SW 1271 (cell line): ENCODE results near the gene FAR2.

ENCODE experiments used
- DNase-seq, 2 experiments: peaks; one replicate each; lab custom pipeline; 2025; lab: John Stamatoyannopoulos, UW

FAR2 gene

DNA sequence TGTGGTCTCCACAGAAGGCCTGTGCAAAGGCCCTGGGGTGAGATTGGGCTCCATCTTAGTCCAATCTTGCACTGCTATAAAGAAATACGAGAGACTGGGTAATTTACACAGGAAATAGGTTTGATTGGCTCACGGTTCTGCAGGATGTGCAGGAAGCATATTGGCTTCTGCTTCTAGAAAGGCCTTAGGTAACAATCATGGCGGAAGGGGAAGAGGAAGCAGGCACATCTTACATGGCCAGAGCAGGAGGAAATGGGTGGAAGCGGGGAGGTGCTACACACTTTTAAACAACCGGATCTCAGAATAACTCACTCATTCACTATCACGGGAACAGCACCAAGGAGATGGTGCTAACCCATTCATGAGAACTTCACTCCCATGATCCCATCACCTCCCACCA, 55.4 kb downstream of the FAR2 start:
- DNase-seq: no peak

DNA sequence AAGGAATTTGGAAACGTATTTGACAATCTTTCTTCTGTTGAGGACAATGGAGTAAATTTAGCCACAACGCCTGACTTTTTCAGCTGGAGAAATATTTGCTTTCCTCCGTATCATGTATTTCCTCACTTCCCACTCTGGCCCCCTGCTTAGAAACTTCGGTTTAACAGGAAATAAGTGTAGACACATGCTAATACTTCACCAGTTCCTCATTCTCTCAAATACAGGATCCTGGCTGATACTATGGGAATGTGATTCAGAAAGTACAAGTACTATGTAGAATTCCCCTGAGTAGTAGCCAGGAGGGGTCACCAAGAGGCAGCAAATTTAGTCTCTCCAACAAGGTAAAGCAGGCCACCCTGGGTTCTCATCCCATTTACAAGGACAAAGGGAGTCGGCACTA, 58.0 kb downstream of the FAR2 start:
- DNase-seq: no peak

DNA sequence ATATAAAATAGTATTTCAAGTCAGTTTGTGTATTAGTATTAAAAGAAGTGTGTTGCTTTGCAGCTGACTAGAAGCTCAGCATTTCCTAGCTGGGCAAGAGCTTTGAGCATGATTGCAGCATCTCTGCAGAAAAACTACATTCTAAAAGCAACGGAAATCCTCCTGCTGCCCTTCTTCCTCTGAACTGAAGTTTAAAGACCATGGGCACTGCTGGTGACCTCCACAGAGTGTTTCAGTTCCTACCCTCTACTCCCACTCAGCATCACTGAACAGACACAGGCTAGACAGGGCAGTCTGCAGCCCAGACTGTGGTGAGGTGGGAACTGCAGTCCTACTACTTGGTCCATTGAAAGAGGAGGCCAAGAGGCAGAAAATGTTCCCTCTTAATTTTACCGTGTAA, 59.0 kb downstream of the FAR2 start:
- no peak for DNase-seq

DNA sequence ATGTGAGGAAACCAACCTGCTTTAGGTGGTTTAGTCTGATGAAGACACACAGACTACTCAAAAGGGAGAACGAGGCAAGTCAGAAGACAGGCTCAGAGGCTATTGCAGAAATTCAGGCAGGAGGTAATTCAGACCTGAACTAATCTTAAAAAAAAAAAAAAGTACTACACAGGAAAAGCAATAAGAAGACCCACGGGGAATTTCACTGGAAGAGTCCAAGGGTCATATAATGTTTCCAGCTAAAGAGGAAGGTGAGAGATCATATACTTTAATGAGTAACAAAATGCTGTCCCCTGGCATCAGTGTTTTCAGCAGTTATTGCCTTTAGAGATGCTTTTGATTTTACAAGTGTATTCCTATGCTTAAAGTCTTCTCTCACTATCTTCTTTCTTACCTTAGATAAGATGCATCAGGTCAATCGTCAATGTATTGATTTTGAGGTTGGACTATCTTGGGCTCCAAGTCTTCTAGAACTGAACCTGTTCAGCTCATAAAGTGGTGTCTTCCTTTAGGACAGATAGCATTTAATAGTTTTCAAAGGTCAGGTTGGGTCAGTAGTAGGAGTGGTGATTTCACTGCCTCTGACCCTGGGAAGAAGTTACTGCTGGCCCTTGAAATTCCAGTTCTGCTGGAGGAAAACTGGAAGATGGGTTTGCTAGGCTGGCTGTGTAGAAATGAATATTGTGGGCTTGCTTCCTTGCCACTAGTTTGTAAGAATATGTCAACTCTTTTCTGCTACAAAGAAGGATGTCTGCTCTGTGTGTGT, 60.0 kb downstream of the FAR2 start:
- no peak for DNase-seq

DNA sequence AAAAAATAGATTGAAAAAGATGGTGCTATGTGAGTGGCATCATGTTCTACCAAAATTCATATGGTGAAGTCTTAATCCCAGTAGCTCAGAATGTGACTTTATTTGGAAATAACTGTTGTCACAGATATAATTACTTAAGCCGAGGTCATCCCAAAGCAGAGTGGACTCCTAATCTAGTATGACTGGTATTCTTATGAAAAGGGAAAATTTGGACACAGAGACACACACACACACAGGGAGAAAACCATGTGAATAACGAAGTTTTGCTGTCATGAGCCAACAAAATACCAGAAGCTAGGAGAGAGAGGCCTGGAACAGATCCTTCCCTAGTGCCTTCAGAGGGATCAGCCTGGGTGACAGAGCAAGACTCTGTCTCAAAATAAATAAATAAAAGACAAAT, 62.6 kb downstream of the FAR2 start:
- no peak for DNase-seq

DNA sequence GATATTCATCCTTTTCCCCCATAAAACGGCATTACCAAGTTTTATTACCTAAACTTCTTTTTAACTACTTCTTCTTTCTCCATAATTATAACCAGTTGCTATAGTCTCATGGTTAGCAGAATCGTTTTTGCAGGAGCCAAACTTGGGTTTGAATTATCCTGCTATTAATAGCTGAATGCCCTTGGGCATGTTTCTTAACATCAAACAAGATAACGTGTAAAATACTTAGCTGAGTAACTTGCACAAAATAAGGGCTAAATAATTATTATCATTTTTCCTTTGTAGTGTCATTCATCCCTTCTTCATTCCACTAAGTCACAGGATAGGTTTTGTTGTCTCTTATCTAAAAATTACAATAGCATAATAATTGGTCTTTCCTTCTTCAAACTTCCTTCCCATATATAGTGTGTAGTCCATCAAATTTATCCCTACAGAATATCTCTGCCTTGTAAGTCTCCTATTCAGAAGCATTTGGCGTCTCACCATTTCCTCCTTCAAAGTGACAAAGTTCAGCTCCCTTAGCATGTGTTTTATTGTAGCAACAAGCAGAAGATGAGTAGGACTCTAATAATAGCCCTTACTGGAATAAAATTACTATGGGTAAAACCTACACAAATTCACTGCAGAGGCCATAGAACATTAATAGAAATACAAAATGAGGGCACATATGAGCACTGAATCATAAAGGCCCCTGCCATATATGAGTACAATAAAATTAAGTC, 63.8 kb downstream of the FAR2 start:
- DNase-seq: no peak

DNA sequence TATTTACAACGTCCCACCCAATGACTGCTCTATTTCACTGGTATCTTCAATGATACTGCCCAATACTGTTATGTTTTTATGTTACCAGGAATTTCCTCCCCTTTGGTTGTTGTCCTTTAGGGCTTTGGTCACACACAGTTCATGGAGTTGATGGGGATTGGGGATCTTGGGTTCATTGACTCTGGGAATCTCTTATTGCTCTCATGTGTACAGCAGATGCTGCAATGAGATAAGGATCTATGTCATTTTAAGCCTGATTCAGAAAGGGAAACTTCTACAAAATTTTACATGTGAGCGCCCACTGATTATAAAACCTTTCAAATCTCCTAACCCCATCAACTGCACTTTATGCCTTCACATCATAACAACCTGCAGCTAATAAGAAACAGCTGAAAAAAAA, 67.2 kb downstream of the FAR2 start:
- no peak for DNase-seq

DNA sequence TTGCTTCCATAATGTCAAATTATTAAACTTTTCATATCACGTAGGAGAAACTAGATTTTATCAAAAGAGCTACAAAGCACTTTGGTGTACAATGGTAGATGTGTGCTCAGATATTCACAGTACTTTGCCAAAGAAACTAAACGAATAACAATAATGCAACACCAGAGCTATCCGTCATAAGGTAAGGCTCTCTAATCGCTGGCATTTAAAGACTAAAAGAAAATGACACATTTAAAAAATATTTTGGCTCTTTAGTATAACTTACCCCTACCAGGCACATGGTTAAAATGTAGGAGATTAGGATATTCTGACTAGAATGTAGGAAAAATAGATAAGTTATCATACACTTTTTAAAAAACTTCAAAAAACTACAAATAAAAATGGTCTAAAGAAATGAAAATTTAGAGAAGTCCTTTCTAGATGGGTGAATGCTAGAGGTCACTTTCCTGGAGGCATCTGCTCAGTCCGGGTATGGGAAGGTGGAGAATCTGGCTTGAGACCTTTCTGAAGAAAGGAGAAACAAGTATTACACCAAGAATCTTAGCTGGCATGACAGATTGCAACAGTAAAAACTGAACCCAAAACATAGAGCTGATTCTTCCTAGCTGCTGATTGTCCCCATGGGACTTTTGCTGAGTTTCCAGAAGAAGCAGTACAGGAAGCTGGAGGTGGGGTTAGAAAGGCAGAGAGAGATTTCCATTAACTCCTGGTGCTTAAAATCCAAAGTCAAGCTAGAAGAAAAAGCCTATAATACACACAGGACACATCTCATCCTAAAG, 67.9 kb downstream of the FAR2 start:
- DNase-seq: no peak

DNA sequence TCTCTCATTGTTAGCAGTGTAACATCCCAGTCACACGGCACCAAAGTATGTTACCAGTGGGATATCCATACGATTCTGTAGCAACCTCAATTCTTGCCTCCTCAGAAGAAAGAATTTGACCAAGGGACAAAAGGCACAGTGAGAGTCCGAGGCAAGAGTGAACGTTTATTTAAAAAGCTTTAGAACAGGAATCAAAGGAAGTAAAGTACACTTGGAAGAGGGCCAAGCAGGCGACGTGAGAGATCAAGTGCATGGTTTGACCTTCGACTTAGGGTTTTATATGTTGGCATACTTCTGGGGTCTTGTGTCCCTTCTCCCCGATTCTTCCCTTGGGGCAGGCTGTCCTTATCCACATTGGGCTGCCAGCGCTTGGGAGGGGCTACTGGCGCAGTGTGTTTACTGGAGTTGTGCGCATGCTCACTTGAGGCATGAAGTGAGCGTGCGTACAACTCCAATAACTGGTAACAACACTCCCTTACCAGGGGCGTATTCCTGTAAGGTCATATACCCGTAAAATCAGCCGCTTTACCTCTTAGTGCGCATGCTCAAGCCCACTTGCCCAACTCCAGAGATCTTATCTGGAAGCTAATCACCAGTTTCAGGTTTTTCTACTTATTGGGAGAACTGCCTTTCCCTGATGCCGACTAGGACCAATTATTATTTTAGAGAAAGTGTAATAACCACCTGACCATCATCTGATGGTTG, 71.7 kb downstream of the FAR2 start:
- no peak for DNase-seq

DNA sequence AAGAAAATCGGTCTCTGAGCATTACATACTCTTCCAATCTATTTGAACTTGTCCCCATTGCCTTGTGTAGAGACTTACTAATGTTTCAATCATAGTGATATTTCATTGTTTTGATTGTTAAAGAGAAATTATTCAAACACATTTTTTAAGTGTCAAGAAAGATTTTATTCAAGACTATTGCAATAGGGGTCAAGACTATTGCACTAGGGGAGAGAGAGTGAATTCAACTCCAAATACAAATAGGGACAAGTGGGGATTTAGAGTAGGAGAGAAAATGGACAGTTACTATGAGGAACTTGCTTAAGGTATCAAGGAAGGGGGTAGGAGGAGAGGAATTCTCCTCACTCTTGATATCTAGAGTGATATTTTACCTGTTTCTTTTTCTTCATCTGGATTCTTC, 73.1 kb downstream of the FAR2 start:
- no peak for DNase-seq

DNA sequence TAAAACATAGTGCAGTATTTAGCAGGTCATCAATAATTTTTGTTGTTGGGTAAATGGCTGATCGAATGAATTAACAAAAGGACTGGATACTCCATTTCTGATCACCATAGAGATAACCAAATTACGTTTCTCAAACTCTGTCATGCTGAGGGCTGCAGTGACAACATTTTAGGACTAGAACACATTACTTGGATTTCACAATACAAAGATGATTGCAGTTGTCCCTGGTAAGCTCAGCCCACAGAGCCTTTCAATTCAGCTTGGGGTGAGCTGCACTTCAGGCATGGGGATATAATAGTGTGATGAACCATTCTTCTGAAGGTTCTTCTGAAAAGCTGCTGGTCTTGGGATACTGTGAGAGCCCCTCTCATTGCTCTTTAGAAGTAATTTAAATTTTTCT, 74.3 kb downstream of the FAR2 start:
- no peak for DNase-seq

DNA sequence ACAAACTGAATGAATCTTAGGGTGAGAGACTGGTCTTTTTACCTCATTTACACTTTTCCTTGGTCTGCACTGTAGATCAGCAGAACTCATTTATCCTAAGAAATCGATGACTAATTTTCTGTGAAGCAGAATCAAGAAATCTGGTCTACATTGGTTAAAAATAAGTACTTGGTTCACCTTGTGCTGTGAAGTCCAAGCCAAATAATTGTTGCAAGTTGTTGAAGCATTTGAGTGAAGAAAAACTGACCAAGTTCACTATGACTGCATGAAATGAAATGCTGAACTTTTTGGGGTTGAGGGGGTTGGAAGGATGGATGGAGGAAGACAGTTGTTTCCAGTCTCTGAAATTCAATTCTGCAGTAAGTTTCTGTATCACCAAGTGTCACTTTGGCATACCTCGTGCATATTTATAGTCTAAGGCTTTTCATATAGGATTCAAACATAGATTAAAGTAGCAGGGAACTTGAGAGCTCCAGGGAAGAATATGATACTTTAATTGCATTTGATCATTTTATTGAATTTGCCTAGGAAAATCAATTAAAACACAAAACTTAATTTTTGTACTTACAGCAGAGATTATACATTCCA, 75.0 kb downstream of the FAR2 start:
- DNase-seq: no peak

DNA sequence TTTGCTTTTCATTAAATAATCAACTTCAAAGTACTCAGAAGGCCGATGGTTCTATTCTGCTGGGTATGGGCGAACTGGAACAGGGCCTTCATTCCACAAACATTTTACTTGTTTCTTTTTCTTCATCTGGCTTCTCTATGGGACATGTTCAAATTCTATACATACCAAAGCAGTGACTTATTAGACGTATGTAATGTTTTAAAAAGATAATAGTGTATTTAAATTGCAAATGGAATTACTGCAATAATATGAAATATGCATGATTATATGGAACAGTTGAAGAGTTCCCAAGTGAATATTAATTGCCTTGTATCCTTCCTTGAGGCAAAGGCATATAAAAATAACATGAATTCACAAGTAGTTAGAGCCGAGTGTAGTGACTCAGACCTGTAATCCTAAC, 75.5 kb downstream of the FAR2 start:
- DNase-seq: no peak

DNA sequence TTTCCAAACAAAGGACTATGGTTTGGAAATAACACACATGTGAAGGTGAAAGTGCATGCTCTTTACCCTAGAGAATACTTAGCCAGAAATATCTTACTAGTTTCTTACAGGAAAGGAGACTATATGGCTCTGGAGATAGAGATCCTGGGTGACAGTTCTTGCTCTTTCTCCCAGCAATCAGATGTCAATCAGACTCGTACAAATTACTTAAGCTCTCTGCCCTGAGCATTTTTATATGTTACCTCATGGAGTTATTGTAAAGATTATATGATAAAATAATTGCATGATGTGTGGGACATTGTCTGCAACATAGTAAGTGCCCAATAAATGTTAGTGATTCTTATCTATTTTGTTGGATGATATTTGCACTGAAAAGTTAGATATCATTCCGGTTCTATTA, 76.8 kb downstream of the FAR2 start:
- no peak for DNase-seq

DNA sequence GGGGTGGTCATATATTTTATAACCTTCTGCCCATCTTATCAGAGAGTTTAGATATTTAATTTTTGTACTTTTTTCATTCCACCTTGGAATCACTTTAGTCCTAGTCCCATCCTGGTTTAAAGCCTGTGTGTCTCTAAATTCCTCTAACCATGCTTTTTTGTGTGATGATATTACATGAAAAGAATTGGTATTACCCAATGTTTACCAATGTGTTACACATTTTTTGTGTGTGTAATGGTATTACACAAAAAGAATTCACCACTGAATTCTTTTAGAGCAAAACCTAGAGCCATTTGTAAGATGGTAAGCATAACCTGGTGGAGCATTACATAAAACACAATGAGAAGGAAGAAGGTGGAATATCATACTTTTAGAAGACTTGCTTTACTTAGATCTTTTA, 77.5 kb downstream of the FAR2 start:
- DNase-seq: no peak

DNA sequence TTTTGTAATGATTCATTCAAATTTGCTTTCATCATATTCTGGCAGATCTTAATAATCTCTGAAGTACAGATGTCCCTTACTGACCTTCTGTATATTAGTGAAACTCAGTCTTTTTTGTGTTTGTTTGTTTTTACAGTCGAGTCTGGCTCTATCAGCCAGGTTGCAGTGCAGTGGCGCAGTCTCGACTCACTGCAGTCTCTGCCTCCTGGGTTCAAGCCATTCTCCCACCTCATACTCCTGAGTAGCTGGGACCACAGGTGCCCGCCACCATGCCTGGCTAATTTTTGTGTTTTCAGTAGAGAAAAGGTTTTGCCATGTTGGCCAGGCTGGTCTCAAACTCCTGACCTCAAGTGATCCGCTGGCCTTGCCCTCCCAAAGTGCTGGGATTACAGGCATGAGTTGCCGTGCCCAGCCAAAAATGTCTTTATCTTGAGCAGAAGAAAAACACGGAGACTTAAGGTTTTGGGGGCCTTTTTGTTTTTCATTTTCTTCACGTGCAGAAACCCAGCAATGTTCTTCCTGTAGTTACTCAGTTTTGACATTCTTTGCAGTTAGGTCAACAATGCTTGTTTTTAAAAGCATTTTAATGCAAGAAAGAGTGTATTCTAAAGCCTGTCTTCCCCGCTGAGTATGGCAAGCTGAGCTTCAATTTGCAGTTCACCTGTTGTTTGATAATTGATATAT, 79.5 kb downstream of the FAR2 start:
- no peak for DNase-seq

DNA sequence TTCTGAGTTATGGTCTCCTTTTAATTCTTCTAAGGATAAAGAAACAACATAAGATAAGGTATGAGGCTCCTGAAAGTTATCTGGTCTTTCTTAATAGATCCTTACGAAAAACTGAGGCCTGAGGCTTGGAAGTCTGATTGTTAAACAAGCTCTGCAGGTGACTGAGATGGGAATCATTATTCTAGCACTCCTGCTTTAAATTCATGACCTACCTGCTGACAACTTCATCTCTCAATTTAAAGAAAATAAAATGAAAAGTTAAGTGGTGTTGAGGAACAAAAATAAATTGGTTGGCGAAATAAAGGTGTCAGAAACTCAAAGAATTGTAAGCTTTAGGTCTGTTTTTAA, 80.1 kb downstream of the FAR2 start:
- DNase-seq: no peak

DNA sequence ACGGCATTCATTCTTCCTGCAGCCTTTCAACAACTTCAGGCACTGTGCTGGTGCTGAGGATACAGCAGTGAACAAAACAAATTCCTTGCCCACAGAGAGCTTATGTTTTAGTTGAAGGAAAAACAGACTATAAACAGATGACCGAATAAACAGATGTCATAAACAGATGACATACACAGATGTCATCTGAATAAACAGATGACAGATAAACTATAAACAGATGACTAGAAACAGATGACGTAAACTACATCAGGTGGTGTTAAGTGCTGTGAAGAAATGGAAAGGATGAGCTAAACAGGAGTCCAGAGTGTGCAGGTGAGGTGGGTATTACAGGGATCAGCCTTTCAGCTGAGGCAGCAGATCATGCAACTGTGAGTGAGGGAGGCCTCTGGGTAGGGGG, 80.9 kb downstream of the FAR2 start:
- DNase-seq: no peak

DNA sequence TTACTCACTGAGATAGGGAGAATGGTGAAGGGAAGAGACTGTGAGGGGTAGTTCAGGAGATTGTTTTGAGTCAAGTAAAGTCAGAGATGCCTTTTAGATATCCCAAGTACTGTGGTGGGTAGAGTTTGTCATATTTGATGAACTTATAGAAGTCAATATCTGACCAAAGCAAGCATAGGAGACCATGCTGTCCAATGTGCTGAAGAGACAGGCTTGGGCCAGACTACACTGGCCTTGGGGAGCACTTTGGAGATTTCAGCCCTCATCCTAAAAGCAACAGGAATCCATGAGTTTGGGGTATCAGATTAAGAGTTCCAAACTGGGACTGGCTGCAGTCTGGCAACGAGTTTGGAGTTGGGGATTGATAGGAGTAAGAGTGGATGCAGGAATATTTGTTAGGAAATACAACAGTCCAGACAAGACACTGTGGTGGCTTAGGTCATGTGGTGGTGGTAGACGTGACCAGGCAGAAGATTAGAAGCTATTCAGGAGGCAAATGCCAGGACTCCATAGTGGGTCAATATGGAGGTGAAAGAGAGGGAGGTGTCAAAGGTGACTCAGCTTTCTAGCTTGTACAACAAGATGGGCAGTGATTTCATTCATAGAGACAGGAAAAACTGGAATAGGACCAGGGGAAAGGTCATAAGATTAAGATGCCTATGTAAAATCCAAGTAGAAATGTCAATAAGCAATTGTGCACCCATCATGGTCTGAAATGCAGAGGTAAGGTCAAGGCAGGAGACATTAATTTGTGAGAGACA, 81.9 kb downstream of the FAR2 start:
- DNase-seq: no peak

DNA sequence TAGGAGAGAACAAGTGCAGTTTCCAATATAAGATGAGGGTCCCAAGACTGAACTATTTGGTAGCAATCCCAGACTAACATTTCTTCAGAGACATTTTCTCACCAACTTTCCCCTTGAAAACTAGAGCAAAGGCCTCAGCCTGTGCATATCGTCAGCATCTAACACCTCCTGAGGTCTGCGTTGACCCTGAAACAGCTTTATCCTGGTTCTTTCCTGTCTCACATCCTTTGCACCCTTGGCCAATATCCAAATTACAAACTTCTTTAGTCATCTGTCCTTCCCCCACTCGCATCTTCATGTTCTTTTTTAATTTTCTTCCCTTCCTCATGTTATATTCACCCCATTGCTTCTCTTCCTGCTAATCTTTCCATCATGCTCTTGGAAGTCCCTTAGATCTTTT, 83.0 kb downstream of the FAR2 start:
- no peak for DNase-seq

DNA sequence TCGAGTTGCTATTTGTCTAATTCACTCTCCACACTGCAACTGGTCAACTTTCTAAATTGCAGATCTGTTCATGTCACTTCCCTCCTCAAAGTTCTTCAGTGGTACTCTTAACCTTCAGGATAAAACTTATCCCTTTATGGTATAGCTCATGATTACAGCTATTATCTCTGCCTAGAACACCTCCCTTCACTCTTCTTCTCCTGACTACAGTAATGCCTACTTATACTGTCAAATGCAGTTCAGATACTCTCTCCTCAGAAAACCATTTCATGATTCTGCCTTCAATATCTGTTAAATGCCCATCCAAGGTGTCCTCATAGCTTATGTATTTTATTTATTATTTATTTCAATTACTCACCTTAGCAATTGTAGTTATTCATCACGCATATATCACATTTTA, 85.5 kb downstream of the FAR2 start:
- DNase-seq: no peak
